ENCODE measurements around the gene HJV.

The HJV gene

DNA sequence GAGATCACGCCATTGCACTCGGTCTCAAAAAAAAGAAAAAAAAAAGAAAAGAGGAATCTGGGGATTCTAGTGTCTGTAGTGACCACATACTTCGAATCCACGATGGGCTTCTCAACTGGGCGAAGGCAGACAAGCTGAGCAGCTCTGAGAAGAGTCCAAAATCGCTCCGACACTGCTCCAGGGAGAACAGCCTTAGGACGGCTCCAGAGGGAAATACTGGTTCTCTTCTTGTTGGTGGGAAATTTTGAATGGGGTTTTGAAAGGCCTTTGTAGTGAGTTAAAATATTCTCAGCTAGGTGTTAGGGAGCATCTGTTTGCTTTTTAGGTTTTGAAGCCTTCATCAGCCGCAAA lies 18.3 kb upstream of the HJV start:
- no peak for DNase-seq (ENCODE audit: low spot score)

DNA sequence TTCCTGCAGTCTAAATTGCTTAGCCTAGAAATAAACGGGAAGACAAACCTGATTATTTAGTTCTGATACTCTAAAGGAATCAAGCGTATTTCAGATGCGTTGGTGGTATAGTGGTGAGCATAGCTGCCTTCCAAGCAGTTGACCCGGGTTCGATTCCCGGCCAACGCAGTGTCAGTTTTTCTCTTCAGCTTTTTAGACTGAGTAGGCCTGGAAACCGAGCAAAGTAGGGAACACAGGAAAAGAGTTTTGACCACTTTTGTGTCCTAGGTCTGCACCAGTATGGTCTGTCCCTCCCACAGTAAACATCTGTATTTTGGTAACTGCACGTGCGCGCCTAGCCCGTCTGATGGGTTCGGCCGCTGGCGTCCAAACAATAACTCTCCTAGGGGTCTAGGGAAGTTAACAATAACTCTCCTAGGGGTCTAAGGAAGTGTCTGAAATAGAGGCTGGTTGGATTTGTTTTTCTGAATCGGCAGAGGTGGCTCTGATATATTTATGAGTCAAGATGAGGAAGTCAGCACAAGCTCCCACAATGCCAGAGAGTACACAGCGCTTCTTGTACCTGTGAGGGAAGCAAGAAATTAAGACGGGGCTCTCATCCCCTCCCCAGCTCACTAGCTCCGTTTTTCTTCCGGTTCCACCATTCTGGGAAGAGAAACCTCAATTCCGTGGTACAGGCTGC lies 15.6 kb upstream of the HJV start:
- in situ Hi-C loops (cut with MboI; ENCODE audit: low pct_unique_long_range_greater_than_20kb, low sequenced_read_pairs, unreplicated experiment): no loop called here
- DNase-seq (ENCODE audit: low spot score): peak; percentile 35

More for the DNA sequence above, 18.3 kb upstream of the HJV start:
- in situ Hi-C loops (cut with MboI; ENCODE audit: low pct_unique_long_range_greater_than_20kb, low sequenced_read_pairs, unreplicated experiment): no loop called here
- TF ChIP-seq, protein P1, sequence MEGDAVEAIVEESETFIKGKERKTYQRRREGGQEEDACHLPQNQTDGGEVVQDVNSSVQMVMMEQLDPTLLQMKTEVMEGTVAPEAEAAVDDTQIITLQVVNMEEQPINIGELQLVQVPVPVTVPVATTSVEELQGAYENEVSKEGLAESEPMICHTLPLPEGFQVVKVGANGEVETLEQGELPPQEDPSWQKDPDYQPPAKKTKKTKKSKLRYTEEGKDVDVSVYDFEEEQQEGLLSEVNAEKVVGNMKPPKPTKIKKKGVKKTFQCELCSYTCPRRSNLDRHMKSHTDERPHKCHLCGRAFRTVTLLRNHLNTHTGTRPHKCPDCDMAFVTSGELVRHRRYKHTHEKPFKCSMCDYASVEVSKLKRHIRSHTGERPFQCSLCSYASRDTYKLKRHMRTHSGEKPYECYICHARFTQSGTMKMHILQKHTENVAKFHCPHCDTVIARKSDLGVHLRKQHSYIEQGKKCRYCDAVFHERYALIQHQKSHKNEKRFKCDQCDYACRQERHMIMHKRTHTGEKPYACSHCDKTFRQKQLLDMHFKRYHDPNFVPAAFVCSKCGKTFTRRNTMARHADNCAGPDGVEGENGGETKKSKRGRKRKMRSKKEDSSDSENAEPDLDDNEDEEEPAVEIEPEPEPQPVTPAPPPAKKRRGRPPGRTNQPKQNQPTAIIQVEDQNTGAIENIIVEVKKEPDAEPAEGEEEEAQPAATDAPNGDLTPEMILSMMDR (IDR thresholded peaks at IDR 0.05; ENCODE audit: extremely low read depth, insufficient read depth, missing control alignments): no peak

DNA sequence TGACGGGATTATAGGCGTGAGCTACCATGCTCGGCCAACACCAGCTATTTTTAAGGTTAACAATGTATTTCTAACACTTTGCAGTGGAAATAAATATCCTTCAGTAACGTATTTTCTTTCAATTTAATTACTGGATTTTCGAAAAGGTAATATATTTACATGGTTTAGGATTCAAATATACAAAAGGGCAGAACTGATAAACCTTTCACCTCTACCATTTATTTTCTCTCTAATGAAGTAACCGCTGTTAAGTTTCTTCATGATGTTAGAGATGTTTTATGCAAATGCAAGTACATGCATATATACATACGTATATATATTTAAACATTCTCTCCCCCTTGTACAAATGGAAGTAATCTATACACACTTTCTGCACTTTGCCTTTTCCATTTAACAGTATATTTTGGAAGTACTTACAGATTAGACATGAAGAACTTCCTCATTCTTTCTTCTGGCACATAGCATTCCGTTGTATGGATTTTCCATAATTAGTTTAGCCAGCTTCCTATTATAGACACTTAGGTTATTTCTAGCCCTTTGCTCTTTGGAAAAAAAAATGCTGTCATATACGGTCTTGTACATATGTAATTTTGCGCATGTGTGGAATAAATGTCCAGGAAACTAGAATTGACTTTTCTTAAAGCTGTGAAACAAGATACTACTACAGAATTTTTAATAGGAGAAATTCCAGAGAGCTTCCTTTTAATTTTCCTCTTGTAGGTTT lies 14.9 kb upstream of the HJV start:
- DNase-seq (ENCODE audit: low spot score): no peak
- TF ChIP-seq, protein P1 (IDR thresholded peaks at IDR 0.05; ENCODE audit: extremely low read depth, insufficient read depth, missing control alignments): no peak
- in situ Hi-C loops (cut with MboI; ENCODE audit: low pct_unique_long_range_greater_than_20kb, low sequenced_read_pairs, unreplicated experiment): no loop called here

More for the DNA sequence above, 15.6 kb upstream of the HJV start:
- TF ChIP-seq, protein P1 (IDR thresholded peaks at IDR 0.05; ENCODE audit: extremely low read depth, insufficient read depth, missing control alignments): no peak

DNA sequence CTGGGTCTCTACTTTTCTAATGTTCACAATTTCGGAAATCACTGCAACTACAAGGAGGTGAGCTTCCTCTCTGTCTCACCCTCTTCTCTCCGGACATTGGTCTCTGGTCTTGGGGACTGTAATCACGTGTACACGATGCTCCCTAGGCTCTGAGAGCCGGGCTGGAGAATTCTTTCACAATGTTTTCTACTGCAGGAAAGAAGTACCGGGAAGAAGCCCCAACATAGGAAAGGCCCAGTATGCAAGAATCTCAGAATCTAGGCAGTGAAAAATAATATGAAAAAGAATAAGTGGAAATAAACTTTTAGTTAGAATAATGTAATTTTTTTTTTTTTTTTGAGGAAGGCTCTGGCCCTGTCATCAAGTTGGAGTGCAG lies 13.5 kb upstream of the HJV start:
- in situ Hi-C loops (cut with MboI; ENCODE audit: low pct_unique_long_range_greater_than_20kb, low sequenced_read_pairs, unreplicated experiment): no loop called here
- TF ChIP-seq, protein P1 (IDR thresholded peaks at IDR 0.05; ENCODE audit: extremely low read depth, insufficient read depth, missing control alignments): no peak
- DNase-seq (ENCODE audit: low spot score): no peak

DNA sequence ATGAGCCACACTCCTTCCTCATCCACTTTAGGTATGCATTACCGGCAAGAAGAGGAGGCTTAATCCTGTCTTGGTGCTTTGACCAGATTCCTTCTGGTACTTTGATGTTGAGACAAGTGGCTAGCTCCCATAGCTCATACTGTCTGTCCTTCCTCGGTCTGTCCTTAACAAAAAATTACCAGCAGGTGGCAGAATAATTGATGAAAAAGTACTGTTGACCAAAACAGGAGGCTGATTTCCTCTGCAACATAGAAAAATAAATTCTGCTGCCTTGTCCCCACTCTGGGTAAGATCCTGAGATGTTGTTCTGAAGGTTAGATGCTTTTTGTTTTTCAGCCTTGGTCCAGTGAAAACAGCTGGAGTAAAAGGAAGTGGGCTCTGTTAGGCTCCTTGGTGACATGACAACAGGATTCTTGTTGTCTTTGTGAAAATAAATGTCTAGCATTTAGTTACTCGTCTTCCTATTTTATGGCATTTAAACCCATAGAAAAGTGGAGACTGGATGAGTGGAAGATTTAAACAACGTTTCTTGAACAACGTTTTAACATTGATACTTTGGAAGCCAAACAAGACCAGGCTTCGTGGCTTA lies 11.2 kb upstream of the HJV start:
- in situ Hi-C loops (cut with MboI; ENCODE audit: low pct_unique_long_range_greater_than_20kb, low sequenced_read_pairs, unreplicated experiment): no loop called here
- DNase-seq (ENCODE audit: low spot score): peak; percentile 46
- TF ChIP-seq, protein P1 (IDR thresholded peaks at IDR 0.05; ENCODE audit: extremely low read depth, insufficient read depth, missing control alignments): peak; percentile 49

DNA sequence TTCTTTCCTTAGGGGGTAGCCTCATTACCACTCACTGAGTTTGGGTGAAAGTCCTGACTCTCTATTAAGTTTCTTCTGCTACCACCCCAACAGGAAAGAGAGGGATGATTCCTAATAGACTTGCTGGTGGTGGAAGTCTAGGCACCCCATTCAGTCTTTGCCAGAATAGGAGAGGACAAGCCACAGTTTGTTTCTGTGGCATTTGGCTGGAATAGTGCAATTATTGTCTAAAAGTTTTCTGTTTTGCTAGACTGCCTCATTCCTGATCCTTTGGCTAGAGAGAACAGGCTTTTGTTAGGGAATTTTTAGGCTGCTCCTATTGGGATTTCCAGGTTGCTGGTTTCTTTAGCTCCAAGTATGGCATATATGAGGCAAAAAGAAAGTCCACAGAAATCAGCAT lies 9.9 kb upstream of the HJV start:
- in situ Hi-C loops (cut with MboI; ENCODE audit: low pct_unique_long_range_greater_than_20kb, low sequenced_read_pairs, unreplicated experiment): no loop called here
- DNase-seq (ENCODE audit: low spot score): no peak
- TF ChIP-seq, protein P1 (IDR thresholded peaks at IDR 0.05; ENCODE audit: extremely low read depth, insufficient read depth, missing control alignments): no peak
